Measurements from ENCODE around the gene KRT7.

The KRT7 gene

GRCh38 chr12:52197371-52198231, 35.4 kb upstream of the KRT7 start:
- no peak for TF ChIP-seq POLR2AphosphoS5 (IDR thresholded peaks at IDR 0.05; ENCODE audit: borderline replicate concordance, low read depth, low read length)
- TF ChIP-seq FOXP2 (optimal IDR thresholded peaks at IDR 0.05; ENCODE audit: control extremely low read depth, extremely low read length, insufficient read depth), result no peak
- TF ChIP-seq EZH2 (IDR thresholded peaks at IDR 0.05), result no peak
- DNase-seq (ENCODE audit: low read depth, low spot score), result no peak
- no peaks in the 10 kb centered on the region for H3K9me3 ChIP-seq (ENCODE audit: low read depth, low read length)
- H3K36me3 ChIP-seq (ENCODE audit: insufficient read depth, low read length), result no peaks in the 10 kb centered on the region
- no peak overlapping the region for H3K4me3 ChIP-seq
- H3K9ac ChIP-seq (ENCODE audit: insufficient read length), result no peak overlapping the region
- H3K27ac ChIP-seq, result no peak overlapping the region

- DNase-seq (ENCODE audit: low read depth, low spot score), result no peak
- Histone ChIP-seq H3K4me3 (no peak overlapping the region), H3K9me3 (ENCODE audit: low read depth, low read length) (no peaks in the 10 kb centered on the region), H3K36me3 (ENCODE audit: insufficient read depth, low read length) (no peaks in the 10 kb centered on the region), H3K27ac (no peak overlapping the region), H3K9ac (ENCODE audit: insufficient read length) (no peak overlapping the region)
- TF ChIP-seq FOXP2 (optimal IDR thresholded peaks at IDR 0.05; ENCODE audit: control extremely low read depth, extremely low read length, insufficient read depth) (no peak), POLR2AphosphoS5 (IDR thresholded peaks at IDR 0.05; ENCODE audit: borderline replicate concordance, low read depth, low read length) (no peak), EZH2 (IDR thresholded peaks at IDR 0.05) (no peak)
These were observed 34.4 kb upstream of the KRT7 start for GRCh38 chr12:52198454-52199215.

GRCh38 chr12:52199294-52199919, 33.6 kb upstream of the KRT7 start:
- no peak overlapping the region for H3K4me3 ChIP-seq
- H3K9ac ChIP-seq (ENCODE audit: insufficient read length), result no peak overlapping the region
- DNase-seq (ENCODE audit: low read depth, low spot score), result no peak
- no peak overlapping the region for H3K27ac ChIP-seq
- no peaks in the 10 kb centered on the region for H3K9me3 ChIP-seq (ENCODE audit: low read depth, low read length)
- TF ChIP-seq EZH2 (IDR thresholded peaks at IDR 0.05) (no peak), FOXP2 (optimal IDR thresholded peaks at IDR 0.05; ENCODE audit: control extremely low read depth, extremely low read length, insufficient read depth) (no peak), POLR2AphosphoS5 (IDR thresholded peaks at IDR 0.05; ENCODE audit: borderline replicate concordance, low read depth, low read length) (no peak)
- no peaks in the 10 kb centered on the region for H3K36me3 ChIP-seq (ENCODE audit: insufficient read depth, low read length)

GRCh38 chr12:52200086-52200780, 32.8 kb upstream of the KRT7 start:
- Histone ChIP-seq H3K36me3 (ENCODE audit: insufficient read depth, low read length) (no peaks in the 10 kb centered on the region), H3K9me3 (ENCODE audit: low read depth, low read length) (no peaks in the 10 kb centered on the region), H3K4me3 (no peak overlapping the region), H3K27ac (no peak overlapping the region), H3K9ac (ENCODE audit: insufficient read length) (no peak overlapping the region)
- no peak for DNase-seq (ENCODE audit: low read depth, low spot score)
- TF ChIP-seq POLR2AphosphoS5 (IDR thresholded peaks at IDR 0.05; ENCODE audit: borderline replicate concordance, low read depth, low read length) (no peak), FOXP2 (optimal IDR thresholded peaks at IDR 0.05; ENCODE audit: control extremely low read depth, extremely low read length, insufficient read depth) (no peak), EZH2 (IDR thresholded peaks at IDR 0.05) (no peak)

GRCh38 chr12:52200781-52201450, 32.1 kb upstream of the KRT7 start:
- no peak for DNase-seq (ENCODE audit: low read depth, low spot score)
- Histone ChIP-seq H3K27ac (no peak overlapping the region), H3K36me3 (ENCODE audit: insufficient read depth, low read length) (no peaks in the 10 kb centered on the region), H3K9me3 (ENCODE audit: low read depth, low read length) (no peaks in the 10 kb centered on the region), H3K9ac (ENCODE audit: insufficient read length) (no peak overlapping the region), H3K4me3 (no peak overlapping the region)
- TF ChIP-seq POLR2AphosphoS5 (IDR thresholded peaks at IDR 0.05; ENCODE audit: borderline replicate concordance, low read depth, low read length) (no peak), EZH2 (IDR thresholded peaks at IDR 0.05) (no peak), FOXP2 (optimal IDR thresholded peaks at IDR 0.05; ENCODE audit: control extremely low read depth, extremely low read length, insufficient read depth) (no peak)

- Histone ChIP-seq H3K9ac (ENCODE audit: insufficient read length) (no peak overlapping the region), H3K36me3 (ENCODE audit: insufficient read depth, low read length) (no peaks in the 10 kb centered on the region), H3K4me3 (no peak overlapping the region), H3K27ac (no peak overlapping the region), H3K9me3 (ENCODE audit: low read depth, low read length) (no peaks in the 10 kb centered on the region)
- no peak for DNase-seq (ENCODE audit: low read depth, low spot score)
- TF ChIP-seq FOXP2 (optimal IDR thresholded peaks at IDR 0.05; ENCODE audit: control extremely low read depth, extremely low read length, insufficient read depth) (no peak), POLR2AphosphoS5 (IDR thresholded peaks at IDR 0.05; ENCODE audit: borderline replicate concordance, low read depth, low read length) (no peak)
These were observed 31.6 kb upstream of the KRT7 start for GRCh38 chr12:52201451-52201839.

GRCh38 chr12:52202361-52203078, 30.5 kb upstream of the KRT7 start:
- Histone ChIP-seq H3K9ac (ENCODE audit: insufficient read length) (no peak overlapping the region), H3K4me3 (no peak overlapping the region), H3K9me3 (ENCODE audit: low read depth, low read length) (no peaks in the 10 kb centered on the region), H3K36me3 (ENCODE audit: insufficient read depth, low read length) (no peaks in the 10 kb centered on the region), H3K27ac (no peak overlapping the region)
- no peak for DNase-seq (ENCODE audit: low read depth, low spot score)
- no peak for TF ChIP-seq POLR2AphosphoS5 (IDR thresholded peaks at IDR 0.05; ENCODE audit: borderline replicate concordance, low read depth, low read length)
- no peak for TF ChIP-seq EZH2 (IDR thresholded peaks at IDR 0.05)
- TF ChIP-seq FOXP2 (optimal IDR thresholded peaks at IDR 0.05; ENCODE audit: control extremely low read depth, extremely low read length, insufficient read depth), result no peak
